Measurements from ENCODE around the gene NACC2. TPM values are rescaled to one million over a fixed set of nuclear protein-coding genes. Genes with fewer than 3 reads are reported as not detected.

Gene NACC2
- total RNA-seq, 1 donor = 11.8 TPM

DNA sequence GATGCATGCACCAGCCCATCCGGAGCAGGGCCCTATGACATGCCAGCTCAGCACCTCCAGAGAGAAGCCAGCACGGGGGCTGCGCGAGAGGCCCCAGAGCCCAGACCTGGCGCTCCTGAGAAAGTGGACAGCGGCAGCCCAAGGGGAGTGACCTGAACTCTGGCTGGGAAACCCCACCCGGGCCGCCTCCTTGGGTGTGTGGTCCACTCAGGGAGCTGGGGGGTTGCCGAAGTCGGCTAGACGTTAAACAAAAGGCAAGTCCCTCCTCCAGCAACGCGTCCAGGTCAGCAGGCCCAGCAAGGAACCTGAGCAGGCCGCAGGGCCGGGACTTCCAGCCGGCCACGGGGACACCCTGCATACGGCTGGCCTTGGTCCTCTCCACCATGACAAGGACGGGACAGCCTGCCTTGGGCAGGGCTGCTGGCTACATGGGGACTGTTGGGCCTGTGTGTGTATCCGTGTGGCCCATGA, 35.7 kb downstream of the NACC2 start:
- no peak for DNase-seq (ENCODE audit: low read depth in 2 of 3, low spot score in 2 of 3)

DNA sequence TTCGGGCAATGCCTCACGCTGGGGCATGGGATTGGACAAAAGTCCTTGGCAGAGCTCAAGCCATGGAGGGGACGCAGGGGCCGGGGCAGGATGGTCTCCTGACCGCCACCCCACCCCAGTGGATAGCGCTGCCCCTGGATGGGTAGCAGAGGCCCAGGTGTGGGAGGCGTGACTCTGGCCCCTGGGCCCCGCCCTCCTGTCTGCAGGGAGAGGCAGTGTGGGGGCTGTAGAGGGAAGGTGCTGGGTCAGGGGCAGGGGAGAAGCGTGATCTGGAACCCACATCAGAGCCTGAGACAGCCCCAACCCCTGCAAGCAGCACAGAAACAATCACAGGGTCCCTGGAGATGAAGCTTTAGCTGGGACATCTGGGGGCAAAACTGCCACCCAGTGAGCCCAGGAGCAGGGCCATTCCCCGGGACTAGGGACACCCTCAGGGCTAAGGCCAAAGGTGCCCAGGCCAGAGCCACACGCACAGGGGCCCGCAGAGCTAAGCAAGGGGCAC, 36.2 kb downstream of the NACC2 start:
- DNase-seq (ENCODE audit: low read depth in 2 of 3, low spot score in 2 of 3) = no peak

DNA sequence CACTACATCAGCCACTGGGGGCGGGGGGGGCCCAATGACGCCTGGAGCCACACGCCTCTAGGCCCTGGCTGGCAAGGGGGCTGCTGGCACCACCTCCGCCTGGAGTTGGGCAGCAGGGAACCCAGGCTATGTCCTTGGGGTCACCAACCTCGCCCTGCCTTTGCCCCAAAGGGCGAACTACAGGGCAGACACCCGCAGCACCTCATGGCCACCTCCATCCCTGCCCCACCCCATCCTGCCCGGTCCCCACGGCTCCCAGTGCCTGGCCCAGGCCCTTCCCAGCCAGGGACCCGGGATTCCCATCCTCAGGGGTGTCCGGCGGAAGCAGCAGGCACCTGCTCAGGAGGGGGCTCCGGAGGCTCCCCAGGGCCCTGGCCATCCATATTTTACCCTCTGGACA, 37.0 kb downstream of the NACC2 start:
- no peak for DNase-seq (ENCODE audit: low read depth in 2 of 3, low spot score in 2 of 3)

DNA sequence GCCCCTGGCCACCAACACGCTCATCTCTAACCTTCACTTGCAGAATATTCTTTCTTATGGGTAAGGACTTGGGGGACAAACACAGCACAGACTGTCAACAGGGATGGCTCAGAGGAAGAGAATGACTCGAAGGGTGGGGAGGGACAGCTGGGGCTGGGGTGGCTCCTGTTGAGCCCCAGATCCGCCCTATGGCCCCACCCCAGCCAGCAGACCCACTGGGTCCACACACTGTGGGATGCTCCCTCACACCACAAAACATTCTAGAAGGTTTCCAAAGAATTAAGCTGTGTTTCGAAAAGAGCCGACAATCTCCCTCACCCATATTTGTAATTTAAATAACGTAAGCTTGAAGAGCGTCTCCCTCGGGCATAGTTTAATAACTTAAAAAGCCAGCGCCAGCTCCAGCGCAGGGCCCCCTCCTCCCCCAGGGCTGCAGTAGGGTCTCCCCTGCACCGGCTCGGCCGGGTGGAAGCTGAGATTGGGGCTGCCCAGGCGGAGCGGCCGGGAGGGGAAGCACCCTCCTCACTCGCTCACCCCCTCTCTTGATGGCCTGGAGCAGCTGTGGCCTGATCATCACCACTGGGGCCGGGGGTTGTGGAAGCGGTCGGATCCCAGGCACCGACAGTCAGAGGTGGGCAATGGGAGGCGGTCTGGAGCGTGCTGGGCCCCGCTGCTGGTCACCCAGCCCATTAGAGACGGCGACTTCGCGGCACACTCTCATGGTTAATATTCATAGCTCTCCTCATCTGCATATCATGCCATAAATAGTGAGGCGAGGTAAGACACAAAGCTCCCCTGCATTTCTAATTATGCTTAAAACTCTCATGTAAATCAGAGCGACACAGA, 37.6 kb downstream of the NACC2 start:
- DNase-seq (ENCODE audit: low read depth in 2 of 3, low spot score in 2 of 3) = no peak

DNA sequence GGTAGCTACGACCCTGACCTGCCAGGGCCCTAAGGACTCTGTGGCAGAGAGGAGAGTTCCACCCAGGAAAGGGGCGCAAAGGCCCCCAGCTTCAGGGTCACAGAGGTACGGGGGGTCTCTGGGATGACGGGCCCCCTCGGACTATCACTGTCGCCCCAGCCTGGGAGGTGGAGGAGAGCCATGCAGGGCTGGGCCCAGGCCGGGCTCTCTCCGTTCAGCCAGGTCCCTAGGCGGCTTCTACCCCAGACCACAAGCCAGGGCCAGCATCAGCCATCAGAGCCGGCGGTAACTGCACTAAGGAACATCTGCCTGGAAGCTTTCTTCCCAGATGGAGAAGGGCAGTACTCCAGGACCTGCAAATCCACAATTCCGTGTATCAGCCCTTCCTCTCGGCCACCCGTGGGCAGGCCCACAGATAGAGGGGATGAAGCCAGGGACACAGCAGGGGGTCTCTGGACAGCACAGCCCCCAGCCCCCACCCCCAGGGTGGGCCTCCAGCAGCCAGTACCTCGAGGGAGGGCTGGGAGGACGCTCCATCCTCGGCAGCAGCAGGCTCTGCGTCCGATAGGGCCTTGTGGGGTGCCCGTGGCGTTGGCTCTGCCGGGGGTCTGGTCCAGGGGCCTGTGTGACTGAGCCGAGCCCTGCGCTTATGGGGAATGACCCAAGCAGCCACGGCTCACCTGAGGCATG, 38.4 kb downstream of the NACC2 start:
- DNase-seq (ENCODE audit: low read depth in 2 of 3, low spot score in 2 of 3) = no peak

DNA sequence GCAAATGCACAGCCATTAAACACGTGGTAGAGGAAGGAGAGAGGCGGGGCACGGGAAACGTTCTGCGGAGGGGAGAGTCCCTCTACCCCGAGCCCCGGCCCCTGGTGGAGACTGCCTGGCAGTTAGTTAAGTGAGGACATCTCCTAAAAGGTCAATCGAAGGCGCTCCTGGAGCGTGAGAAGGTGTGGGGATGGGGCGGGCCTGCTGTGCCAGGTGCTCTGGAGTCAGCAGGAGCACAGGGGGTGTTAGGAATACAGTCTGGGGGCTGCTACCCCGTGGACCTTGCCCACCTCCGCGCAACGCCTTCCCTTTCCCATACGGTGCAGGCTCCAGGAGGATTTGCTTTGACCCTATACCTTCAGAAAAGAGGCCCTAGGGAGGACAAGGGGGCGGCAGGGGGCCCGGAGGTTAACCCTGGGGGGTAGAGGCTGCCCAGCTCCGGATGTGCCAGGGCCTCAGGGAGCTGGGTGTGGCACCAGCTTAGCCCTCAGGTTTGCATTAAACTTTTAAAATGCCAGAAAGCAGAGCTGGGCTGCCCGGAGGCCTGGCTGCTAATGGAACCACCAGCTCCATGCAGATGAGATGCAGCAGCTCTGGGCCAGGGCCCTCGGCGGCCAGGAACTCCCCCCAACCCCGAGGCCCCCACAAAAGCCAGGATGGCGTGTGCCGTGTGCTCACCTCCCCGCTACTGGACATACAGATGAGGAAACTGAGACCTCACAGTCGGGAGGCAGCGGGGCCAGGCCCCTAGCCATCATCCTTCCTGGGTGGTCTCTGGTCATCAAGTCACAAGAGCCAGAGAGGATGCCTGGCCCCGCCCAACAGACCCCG, 39.2 kb downstream of the NACC2 start:
- peak in 2 of 3 donors; percentile 42 to 57 for DNase-seq (ENCODE audit: low read depth in 2 of 3, low spot score in 2 of 3)

DNA sequence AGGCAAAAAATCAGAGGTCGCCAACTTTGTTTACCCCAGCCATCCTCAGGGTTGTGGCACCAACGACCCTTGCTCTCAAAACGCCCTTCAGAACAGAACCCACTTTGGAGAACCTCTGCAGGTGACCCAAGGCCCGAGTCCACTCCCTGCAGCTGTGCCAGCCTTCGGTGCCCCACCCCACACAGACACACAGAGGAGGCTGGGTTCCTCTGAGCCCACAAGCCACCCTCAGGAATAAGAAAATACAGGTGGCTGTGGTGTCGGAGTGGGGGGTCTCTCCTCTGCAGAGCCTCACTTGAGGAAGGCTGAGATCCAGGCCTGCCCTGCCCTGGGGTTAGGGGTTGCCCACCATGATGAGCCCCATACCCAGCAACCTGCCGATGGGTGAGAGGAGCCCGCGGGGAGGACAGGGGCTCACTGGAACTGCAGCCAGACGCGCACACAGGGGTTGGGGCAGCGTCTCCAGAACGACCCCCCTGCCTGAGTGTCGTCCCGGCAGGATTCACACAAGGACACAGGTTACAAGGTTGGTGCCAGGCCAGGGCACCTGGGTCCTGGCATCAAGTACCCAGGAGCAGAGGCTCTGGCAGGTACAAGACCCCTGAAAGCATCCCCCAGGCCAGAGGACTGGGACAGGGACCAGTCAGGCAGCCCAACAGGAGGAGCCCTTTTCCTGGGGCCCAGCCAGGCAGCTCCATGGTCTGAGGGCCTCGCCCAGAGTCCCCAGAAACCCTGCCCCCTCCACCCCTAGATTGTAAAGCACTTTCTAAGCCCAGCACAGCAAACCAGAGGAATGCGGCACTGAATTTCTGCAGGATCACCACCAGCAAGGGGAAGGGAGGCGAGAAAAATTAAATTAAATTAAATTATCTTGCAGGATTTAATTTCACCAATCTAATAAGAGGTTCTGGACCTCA, 40.0 kb downstream of the NACC2 start:
- DNase-seq (ENCODE audit: low read depth in 2 of 3, low spot score in 2 of 3) = no peak

DNA sequence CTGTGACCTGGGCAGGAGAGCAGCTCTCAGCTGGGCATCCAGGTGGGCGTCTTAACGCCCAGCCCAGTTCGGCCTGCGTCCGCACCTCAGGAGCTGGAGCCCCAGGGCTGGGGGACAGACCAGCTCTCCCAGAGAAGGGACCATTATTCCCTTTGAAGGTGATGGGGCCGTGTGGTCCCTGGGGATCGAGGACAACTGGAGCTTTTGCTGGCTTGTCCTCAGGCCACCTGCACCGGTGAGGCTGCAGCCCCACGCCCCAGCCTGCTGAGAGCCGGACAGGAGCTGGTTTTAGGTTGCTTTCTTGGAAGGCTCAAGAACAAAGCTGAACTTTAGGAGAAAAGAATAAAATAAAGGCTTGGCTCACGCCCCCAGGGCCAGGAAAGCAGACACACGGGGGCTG, 40.9 kb downstream of the NACC2 start:
- no peak for DNase-seq (ENCODE audit: low read depth in 2 of 3, low spot score in 2 of 3)

GRCh38 chr9:136053757-136054142, 41.3 kb downstream of the NACC2 start:
- DNase-seq (ENCODE audit: low read depth in 2 of 3, low spot score in 2 of 3) = no peak

DNA sequence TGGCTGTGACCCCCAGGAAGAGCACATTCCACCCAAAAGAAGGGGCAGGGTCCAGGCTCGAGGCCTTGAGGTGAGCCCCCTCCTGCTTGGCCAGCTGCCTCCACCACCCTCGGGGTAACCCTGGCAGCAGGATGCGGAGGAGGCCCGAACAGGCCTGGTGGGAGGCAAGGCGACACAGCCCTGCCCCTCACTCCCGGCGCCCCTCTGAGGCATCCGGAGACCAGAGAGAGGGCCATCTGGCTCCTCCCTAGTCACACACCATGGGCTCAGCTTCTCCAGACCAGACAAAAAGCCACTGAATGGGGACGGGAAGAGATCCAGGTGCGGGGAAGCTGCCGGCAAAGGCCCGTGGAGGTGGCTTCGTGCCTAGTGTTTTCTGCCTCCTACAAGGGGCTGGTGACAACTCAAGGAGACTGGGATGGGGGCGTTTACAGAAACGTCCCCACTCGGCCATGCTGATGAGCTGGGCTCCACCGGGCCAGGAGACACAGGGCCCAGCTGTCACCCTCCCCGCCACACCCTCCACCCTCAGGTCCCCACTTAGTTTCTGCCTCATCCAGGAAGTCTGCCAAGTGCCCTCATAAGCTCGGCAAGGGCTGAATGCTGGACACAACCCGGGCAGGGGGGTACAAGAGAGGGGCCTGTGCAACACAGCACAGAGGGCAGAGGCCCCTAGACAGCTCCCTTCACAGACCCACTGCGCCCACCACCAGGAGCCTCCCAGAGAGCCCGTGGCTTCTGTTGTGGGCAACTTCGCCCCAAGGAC, 41.9 kb downstream of the NACC2 start:
- no peak for DNase-seq (ENCODE audit: low read depth in 2 of 3, low spot score in 2 of 3)

DNA sequence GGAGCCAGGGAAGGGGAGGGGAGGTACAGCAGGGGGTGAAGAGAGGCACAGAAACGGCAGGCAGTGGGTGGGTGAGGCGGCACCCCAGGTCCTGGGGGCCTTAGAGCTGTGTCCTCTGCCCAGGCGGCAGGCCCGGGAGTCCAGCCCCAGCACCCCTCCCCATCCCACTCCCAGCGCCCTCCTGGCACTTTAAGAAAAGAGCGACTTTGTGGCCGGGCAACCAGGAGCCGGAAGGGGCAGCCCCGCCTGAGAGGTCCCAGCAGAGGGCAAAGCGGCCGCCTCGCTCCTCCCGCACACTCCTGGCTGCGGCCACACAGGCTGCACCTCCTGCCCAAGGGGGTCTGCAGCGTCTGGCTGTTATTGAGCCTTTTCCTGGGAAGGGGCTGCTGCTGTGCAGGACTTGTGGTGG, 42.6 kb downstream of the NACC2 start:
- no peak for DNase-seq (ENCODE audit: low read depth in 2 of 3, low spot score in 2 of 3)

GRCh38 chr9:136051837-136052471, 43.1 kb downstream of the NACC2 start:
- peak in 2 of 3 donors; percentile 55 to 56 for DNase-seq (ENCODE audit: low read depth in 2 of 3, low spot score in 2 of 3)

- DNase-seq (ENCODE audit: low read depth in 2 of 3, low spot score in 2 of 3) = no peak
Observed at GRCh38 chr9:136051453-136051836, 43.6 kb downstream of the NACC2 start.

GRCh38 chr9:136050701-136051452, 44.2 kb downstream of the NACC2 start:
- DNase-seq (ENCODE audit: low read depth in 2 of 3, low spot score in 2 of 3) = no peak

DNA sequence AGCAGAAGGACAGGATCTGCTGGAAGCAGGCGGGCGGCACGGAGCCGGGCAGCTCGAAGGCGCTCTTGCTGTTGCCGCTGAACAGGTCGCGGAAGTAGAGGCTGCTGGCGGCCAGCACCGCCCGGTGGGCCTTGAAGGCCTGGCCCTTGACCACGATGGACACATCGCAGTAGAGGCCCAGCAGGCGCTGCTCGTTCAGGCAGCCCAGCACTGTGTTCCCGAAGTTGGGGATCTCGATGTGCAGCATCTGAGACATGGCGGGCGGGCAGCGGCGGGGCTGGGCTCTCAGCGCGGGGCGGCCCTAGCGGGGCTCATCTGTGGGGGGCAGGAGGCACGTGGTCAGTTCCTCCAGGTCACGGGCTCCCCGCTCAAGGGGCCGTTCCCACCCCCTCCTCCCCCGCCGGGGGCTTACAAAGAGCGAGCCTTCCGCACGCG, 44.8 kb downstream of the NACC2 start:
- DNase-seq (ENCODE audit: low read depth in 2 of 3, low spot score in 2 of 3) = no peak

DNA sequence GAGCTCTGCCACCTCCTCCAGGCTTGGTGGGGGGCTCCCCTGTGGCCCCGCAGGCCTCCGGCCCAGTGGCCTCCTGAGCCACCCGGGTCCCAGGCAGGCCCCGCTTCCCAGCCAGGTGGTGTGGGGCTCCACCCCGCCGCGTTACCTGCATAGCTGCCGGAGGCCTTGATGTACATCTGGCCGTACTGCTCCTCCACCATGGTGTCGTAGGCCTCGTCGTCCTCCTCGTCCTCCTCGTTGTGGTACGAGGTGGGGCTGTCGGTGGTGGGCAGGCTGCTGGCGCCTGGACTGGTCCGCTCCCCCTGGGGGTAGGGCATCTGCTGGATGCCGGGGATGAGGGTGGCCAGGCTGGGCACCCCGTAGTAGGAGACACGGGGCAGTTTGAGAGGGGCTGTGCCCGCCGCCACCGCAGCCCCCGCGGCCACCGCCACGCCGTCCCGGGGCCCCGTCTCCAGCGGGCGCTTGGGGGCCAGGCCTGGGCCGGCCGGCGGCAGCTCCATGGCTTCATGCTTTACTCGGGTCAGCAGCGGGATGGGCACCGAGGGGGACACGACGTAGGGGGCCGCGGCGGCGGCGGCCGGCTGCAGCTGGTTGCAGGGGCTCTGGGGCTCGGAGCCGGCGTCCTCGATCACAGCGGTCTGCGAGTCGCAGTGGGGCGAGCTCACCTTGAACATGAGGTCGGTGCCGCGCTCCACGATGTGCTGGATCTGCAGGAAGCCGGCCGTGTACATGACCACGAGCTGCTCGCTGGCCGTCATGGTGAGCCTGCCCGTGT, 45.4 kb downstream of the NACC2 start:
- no peak for DNase-seq (ENCODE audit: low read depth in 2 of 3, low spot score in 2 of 3)

All from hematopoietic multipotent progenitor cell (in vitro differentiated cells).